GM12878 (cell line): Measurements from ENCODE around the gene APEX2. TPM values are rescaled to one million over a fixed set of nuclear protein-coding genes. Genes with fewer than 3 reads are reported as not detected.

Experiments
- ATAC-seq: fragments of 200-7000 bp; cut with Tn5 transposase; 3 replicates; pipeline ENCODE4 v1.9.1; 2020; ENCODE audit warnings: mild to moderate bottlenecking, moderate library complexity
- BruUV-seq: library from RNA; stranded (reverse); fragments of 400-500 nt; replicated peaks from 2 replicates; lab custom pipeline; 2021; lab: Mats Ljungman, UMichigan
- CTCF ChIA-PET: fragments of 300-600 bp; sonication (Branson Sonifier 250); formaldehyde crosslinking; extraction: SDS; loops from one replicate; lab custom pipeline; 2021; ENCODE audit warnings: inconsistent platforms; lab: Yijun Ruan, JAX
- POLR2A ChIA-PET: fragments of 350-600 bp; formaldehyde crosslinking; extraction: SDS; loops from one replicate; lab custom pipeline; 2021; ENCODE audit warnings: inconsistent platforms; lab: Charles Lee
- RAD21 ChIA-PET: fragments of 300-600 bp; sonication (Branson Sonifier 250); formaldehyde crosslinking; loops from one replicate; lab custom pipeline; 2023; ENCODE audit warnings: antibody characterized with exemption; ENCODE audit not compliant: unreplicated experiment; lab: Charles Lee
- SMC1A ChIA-PET: fragments of 300-600 bp; sonication (Branson Sonifier 250); formaldehyde crosslinking; loops from one replicate; lab custom pipeline; 2023; ENCODE audit not compliant: unreplicated experiment, uncharacterized antibody; lab: Charles Lee
- DNase-seq: peaks from one replicate; pipeline ENCODE4 v3.0.0-alpha.2; 2011; ENCODE audit warnings: low read depth, low spot score
- FAIRE-seq: peaks from 3 replicates; lab custom pipeline; 2011; peaks lifted over from hg19 to GRCh38; lab: Jason Lieb, UNC
- H2AFZ ChIP-seq: 2 replicates; pipeline ENCODE4 v1.6.0; 2011; ENCODE audit warnings: low read depth, low read length, control low read depth; ENCODE audit not compliant: control insufficient read depth
- H3K27ac ChIP-seq: 2 replicates; pipeline ENCODE4 v1.5.1; 2011; ENCODE audit warnings: control low read depth; ENCODE audit not compliant: control insufficient read depth, insufficient read depth
- H3K27me3 ChIP-seq, 2 experiments: replicated peaks in 1 of 2; 2 replicates each; pipeline versions ENCODE4 v1.6.0 to v1.6.1; 2011; ENCODE audit warnings: low read length in 1 of 2; ENCODE audit not compliant: control insufficient read depth in 2 of 2, insufficient read depth in 2 of 2
- H3K36me3 ChIP-seq, 2 experiments: 2 replicates each; pipeline ENCODE4 v1.5.1; 2011; ENCODE audit warnings: low read length in 1 of 2; ENCODE audit not compliant: control insufficient read depth in 2 of 2, insufficient read depth in 2 of 2
- H3K4me1 ChIP-seq: 2 replicates; pipeline ENCODE4 v1.6.1; 2011; ENCODE audit warnings: mild to moderate bottlenecking, low read length, moderate library complexity, mixed read lengths; ENCODE audit not compliant: control insufficient read depth, insufficient read depth
- H3K4me2 ChIP-seq: 2 replicates; pipeline ENCODE4 v1.6.0; 2011; ENCODE audit warnings: control low read depth; ENCODE audit not compliant: control insufficient read depth, insufficient read depth
- H3K4me3 ChIP-seq: fragments of 200-600 bp; sonication (generic); 2 replicates; pipeline ENCODE4 v1.5.1; 2016
- H3K79me2 ChIP-seq: 2 replicates; pipeline ENCODE4 v1.6.0; 2011; ENCODE audit warnings: low read length; ENCODE audit not compliant: control insufficient read depth, insufficient read depth
- H3K9ac ChIP-seq: 2 replicates; pipeline ENCODE4 v1.8.0; 2011; ENCODE audit warnings: low read length, control low read depth, mixed read lengths; ENCODE audit not compliant: control insufficient read depth, insufficient read depth
- H3K9me3 ChIP-seq: replicated peaks from 3 replicates; pipeline ENCODE4 v1.5.1; 2011; ENCODE audit warnings: mild to moderate bottlenecking, low read length; ENCODE audit not compliant: control insufficient read depth, insufficient read depth
- H4K20me1 ChIP-seq: 2 replicates; pipeline ENCODE4 v1.6.0; 2011; ENCODE audit not compliant: control insufficient read depth, insufficient read depth
- EZH2 ChIP-seq: IDR thresholded peaks from 2 replicates; pipeline ENCODE4 v1.6.1; 2012; ENCODE audit warnings: low read depth, mild to moderate bottlenecking, control low read depth, inconsistent platforms, low read length, borderline replicate concordance; ENCODE audit not compliant: control insufficient read depth
- JUND ChIP-seq: IDR thresholded peaks from 2 replicates; pipeline ENCODE4 v1.6.1; 2012; ENCODE audit warnings: low read depth, mild to moderate bottlenecking, low read length, improper control_type of control experiment, moderate library complexity
- NFYA ChIP-seq: IDR thresholded peaks from 2 replicates; pipeline ENCODE4 v1.6.1; 2011; ENCODE audit warnings: low read depth, mild to moderate bottlenecking, low read length, improper control_type of control experiment, borderline replicate concordance
- NR2C1 ChIP-seq: fragments of 450-650 bp; IDR thresholded peaks from 2 replicates; pipeline ENCODE4 v1.6.1; 2017; ENCODE audit warnings: antibody characterized with exemption, mild to moderate bottlenecking, moderate library complexity
- NR2C2 ChIP-seq: IDR thresholded peaks from 2 replicates; pipeline ENCODE4 v1.6.1; 2011; ENCODE audit warnings: borderline replicate concordance, low read depth; ENCODE audit not compliant: control insufficient read depth, insufficient read length
- POU2F2 ChIP-seq: IDR thresholded peaks from 3 replicates; pipeline ENCODE4 v1.6.1; 2011; ENCODE audit warnings: low read depth, mild to moderate bottlenecking, low read length, borderline replicate concordance
- SIN3A ChIP-seq: IDR thresholded peaks from 2 replicates; pipeline ENCODE4 v1.6.1; 2012; ENCODE audit warnings: low read depth, low read length, improper control_type of control experiment
- SREBF1 ChIP-seq: IDR thresholded peaks from 2 replicates; pipeline ENCODE4 v1.6.1; 2012; ENCODE audit warnings: mild to moderate bottlenecking, low read length
- WGBS: methylation state at CpG from one replicate; pipeline ENCODE4 v1.1.6; 2016; ENCODE audit warnings: low lambda C conversion rate; ENCODE audit not compliant: insufficient replicate concordance, insufficient coverage; ENCODE audit errors: missing lambda C conversion rate; 5-methylcytosine and 5-hydroxymethylcytosine counted together
- in situ Hi-C: fragments of 300-500 bp; cut with MboI; formaldehyde crosslinking; loops from 9 replicates; pipeline ENCODE4 v1.14.3; 2018; ENCODE audit warnings: mixed read lengths
- intact Hi-C: fragments of 100-400 bp; cut with micrococcal nuclease; formaldehyde crosslinking; loops from one replicate; pipeline ENCODE4 v1.14.2; 2022; ENCODE audit not compliant: unreplicated experiment
- polyA plus RNA-seq, 11 experiments: library from polyadenylated mRNA; depleted of rRNA in 4 of 11; unstranded in 6 of 11; stranded (reverse) in 5 of 11; fragments of >200 nt; fragmentation: Nextera tagmentation in 4 of 11; fragmentation: Illumina TruSeq in 1 of 11; extraction: Ambion mirVana in 4 of 11; extraction: Trizol in 1 of 11; gene quantifications; 1 replicate in 1 of 11; 2 replicates in 10 of 11; pipeline versions ENCODE4 v1.2.1 to v1.2.3, GENCODE V29; 2011 to 2016; ENCODE audit warnings: inconsistent platforms in 2 of 11, missing spikeins in 2 of 11, low read depth in 1 of 11
- total RNA-seq, 4 experiments: library from RNA; depleted of rRNA in 3 of 4; stranded (reverse); fragments of >200 nt in 3 of 4; fragmentation: Illumina TruSeq in 1 of 4; extraction: Trizol in 1 of 4; gene quantifications; 2 replicates each; pipeline versions ENCODE4 v1.2.1 to v1.2.3, GENCODE V29; 2013 to 2021
- TF ChIP-seq, protein P1 (sequence below): fragments of 450-650 bp; IDR thresholded peaks from 2 replicates; pipeline ENCODE4 v1.6.1; 2017; ENCODE audit warnings: mild to moderate bottlenecking, low read depth, inconsistent platforms; ENCODE audit not compliant: poor library complexity, severe bottlenecking
- TF ChIP-seq, protein P2 (sequence below): IDR thresholded peaks from 2 replicates; pipeline ENCODE4 v1.6.1; 2012; ENCODE audit warnings: low read depth, low read length, improper control_type of control experiment
- TF ChIP-seq, protein P3 (sequence below): fragments of 450-650 bp; IDR thresholded peaks from 2 replicates; pipeline ENCODE4 v1.6.1; 2017; ENCODE audit warnings: low read depth, mild to moderate bottlenecking, moderate library complexity

APEX2 gene
- total and polyA plus RNA-seq, 10 of the 15 experiments (the other 5 are each of a cell fraction or from before 2014, with no cell fraction given) = 14.9 to 51.7 (median 35.6) TPM

DNA sequence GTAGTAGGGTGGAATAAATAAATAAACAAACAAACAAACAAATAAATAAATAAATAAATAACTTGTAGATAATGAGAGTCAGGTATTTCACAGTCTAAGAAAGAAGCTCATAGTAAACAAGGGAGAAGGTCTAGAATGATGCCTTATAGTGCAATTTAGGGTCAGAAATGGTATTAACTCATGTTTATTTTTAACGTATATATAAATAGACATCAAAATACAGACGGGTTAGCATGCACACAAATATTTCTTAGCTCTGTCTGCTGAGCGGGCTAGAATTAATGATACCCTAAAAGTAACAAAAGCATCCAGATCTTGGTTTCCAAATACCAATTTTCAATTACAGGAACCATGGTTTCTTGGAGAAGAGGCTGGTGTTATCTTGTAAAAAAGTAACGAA is 22.8 kb upstream of the APEX2 start:
- no TSS peak for BruUV-seq
- intact Hi-C loops (no loop called here), in situ Hi-C loops (no loop called here)
- Histone ChIP-seq H3K9me3 (no peaks in the 10 kb centered on the region), H2AFZ (no peak overlapping the region), H3K4me1 (no peaks in the 10 kb centered on the region), H4K20me1 (no peaks in the 10 kb centered on the region), H3K27me3 (no peaks in the 10 kb centered on the region), H3K36me3 (no peaks in the 10 kb centered on the region), H3K9ac (no peak overlapping the region), H3K4me2 (no peak overlapping the region), H3K27ac (no peak overlapping the region), H3K4me3 (no peak overlapping the region), H3K79me2 (no peaks in the 10 kb centered on the region)
- POLR2A ChIA-PET = no interaction called here
- no peak for DNase-seq
- no peak for TF ChIP-seq SIN3A
- no peak for TF ChIP-seq NFYA
- no peak for TF ChIP-seq NR2C2
- no peak for TF ChIP-seq POU2F2
- FAIRE-seq = no peak
- no peak for ATAC-seq
- SMC1A ChIA-PET = interaction anchor here (0.7 kb wide), 1 partner anchor 167 kb away, joined by 3 read pairs; no protein-coding TSS in a partner anchor
- CTCF ChIA-PET = no interaction called here
- RAD21 ChIA-PET = no interaction called here
- WGBS = 33% methylated on average over 4 of the region's 4 CpGs

DNA sequence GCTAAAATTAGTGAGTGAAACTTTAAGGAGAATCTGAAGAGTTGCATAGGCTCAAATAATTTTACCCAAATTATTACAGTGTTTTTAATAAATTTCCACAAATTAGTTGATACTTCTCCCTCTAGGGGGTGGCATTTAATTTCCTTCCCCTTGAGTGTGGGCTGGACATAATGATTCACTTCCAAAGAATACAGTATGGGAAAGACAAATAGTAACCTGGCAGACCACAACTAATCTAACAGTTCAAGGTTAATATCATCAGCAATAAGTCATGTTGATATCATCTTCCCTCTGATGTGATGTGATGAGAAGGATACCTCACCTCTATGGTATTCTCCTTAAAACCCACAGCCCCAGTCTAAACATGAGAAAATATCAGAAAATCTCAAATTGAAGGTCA is 21.7 kb upstream of the APEX2 start:
- FAIRE-seq = no peak
- ChIA-PET CTCF (no interaction called here), POLR2A (no interaction called here), RAD21 (no interaction called here), SMC1A (no interaction called here)
- no peaks in the 10 kb centered on the region for H3K36me3 ChIP-seq
- H4K20me1 ChIP-seq = no peaks in the 10 kb centered on the region
- no peaks in the 10 kb centered on the region for H3K79me2 ChIP-seq
- no peak overlapping the region for H2AFZ ChIP-seq
- no peak overlapping the region for H3K4me2 ChIP-seq
- no peak overlapping the region for H3K27ac ChIP-seq
- in situ Hi-C loops (no loop called here), intact Hi-C loops (no loop called here)
- H3K4me1 ChIP-seq = no peaks in the 10 kb centered on the region
- no peak overlapping the region for H3K9ac ChIP-seq
- H3K9me3 ChIP-seq = no peaks in the 10 kb centered on the region; the same call in 2 of the 3 replicates
- no TSS peak for BruUV-seq
- no peak overlapping the region for H3K4me3 ChIP-seq
- DNase-seq = no peak
- no peaks in the 10 kb centered on the region for H3K27me3 ChIP-seq
- no peak for ATAC-seq
- TF ChIP-seq NR2C1 (no peak), EZH2 (no peak), JUND (no peak), NR2C2 (no peak), SREBF1 (no peak), POU2F2 (no peak)
- TF ChIP-seq, protein P1, sequence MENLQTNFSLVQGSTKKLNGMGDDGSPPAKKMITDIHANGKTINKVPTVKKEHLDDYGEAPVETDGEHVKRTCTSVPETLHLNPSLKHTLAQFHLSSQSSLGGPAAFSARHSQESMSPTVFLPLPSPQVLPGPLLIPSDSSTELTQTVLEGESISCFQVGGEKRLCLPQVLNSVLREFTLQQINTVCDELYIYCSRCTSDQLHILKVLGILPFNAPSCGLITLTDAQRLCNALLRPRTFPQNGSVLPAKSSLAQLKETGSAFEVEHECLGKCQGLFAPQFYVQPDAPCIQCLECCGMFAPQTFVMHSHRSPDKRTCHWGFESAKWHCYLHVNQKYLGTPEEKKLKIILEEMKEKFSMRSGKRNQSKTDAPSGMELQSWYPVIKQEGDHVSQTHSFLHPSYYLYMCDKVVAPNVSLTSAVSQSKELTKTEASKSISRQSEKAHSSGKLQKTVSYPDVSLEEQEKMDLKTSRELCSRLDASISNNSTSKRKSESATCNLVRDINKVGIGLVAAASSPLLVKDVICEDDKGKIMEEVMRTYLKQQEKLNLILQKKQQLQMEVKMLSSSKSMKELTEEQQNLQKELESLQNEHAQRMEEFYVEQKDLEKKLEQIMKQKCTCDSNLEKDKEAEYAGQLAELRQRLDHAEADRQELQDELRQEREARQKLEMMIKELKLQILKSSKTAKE = no peak
- TF ChIP-seq, protein P2, sequence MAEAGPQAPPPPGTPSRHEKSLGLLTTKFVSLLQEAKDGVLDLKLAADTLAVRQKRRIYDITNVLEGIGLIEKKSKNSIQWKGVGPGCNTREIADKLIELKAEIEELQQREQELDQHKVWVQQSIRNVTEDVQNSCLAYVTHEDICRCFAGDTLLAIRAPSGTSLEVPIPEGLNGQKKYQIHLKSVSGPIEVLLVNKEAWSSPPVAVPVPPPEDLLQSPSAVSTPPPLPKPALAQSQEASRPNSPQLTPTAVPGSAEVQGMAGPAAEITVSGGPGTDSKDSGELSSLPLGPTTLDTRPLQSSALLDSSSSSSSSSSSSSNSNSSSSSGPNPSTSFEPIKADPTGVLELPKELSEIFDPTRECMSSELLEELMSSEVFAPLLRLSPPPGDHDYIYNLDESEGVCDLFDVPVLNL = no peak
- TF ChIP-seq, protein P3, sequence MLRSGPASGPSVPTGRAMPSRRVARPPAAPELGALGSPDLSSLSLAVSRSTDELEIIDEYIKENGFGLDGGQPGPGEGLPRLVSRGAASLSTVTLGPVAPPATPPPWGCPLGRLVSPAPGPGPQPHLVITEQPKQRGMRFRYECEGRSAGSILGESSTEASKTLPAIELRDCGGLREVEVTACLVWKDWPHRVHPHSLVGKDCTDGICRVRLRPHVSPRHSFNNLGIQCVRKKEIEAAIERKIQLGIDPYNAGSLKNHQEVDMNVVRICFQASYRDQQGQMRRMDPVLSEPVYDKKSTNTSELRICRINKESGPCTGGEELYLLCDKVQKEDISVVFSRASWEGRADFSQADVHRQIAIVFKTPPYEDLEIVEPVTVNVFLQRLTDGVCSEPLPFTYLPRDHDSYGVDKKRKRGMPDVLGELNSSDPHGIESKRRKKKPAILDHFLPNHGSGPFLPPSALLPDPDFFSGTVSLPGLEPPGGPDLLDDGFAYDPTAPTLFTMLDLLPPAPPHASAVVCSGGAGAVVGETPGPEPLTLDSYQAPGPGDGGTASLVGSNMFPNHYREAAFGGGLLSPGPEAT = no peak
